ENCODE measurements around the gene TGFA. TPM values are rescaled to one million over a fixed set of nuclear protein-coding genes. Genes with fewer than 3 reads are reported as not detected.

TGFA gene
- polyA plus RNA-seq (2012; ENCODE audit: insufficient read depth, insufficient read length) = 3.2 TPM

DNA sequence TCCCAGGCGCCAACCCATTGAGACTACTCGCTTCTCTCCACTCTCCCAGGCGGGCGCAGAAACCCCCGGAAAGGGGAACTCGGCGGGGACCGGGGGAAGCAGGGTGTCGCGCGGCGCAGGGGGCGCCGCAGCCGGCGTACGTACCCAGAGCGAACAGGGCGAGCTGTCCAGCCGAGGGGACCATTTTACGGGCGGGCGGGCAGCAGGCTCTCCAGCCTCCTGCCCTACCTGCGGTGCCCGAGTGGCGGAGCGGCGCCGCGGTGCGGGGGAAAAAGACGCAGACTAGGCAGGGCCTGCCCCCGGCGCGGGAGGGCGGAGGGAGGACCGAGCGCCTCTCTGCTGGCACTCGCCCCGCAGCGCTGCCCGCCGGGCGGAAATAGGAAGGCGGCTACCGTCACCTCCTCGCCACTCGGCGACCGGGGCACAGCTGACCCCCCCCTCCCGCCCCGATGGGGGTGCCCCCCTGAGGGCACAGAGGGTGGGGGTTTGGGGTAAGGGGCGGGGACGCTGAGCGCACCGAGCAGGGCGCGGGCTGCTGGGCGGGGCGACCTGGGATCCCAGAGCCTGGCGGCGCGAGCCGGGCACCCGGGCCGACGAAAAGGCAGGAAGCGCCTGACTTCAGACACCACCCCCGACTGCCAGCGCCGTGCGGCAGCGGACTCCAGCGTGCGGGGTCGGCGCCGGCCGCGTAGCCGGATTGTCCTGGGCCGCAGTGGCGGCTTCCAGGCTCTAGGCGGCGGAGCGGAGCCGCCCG lies at the start of gene TGFA:
Gene TGFA, minus strand, starts transcription at position 243 of the 754 bp plus-strand sequence. Its CDS starts 59 bp downstream, at position 184.
- H3K4me3 ChIP-seq (ENCODE audit: low read length) = peak within 1 kb of the TSS; percentile 53
- no peak for DNase-seq (ENCODE audit: low read depth, low spot score)

GRCh38 chr2:70603066-70603465 lies 49.4 kb upstream of the TGFA start:
- peak; percentile 62 for DNase-seq (ENCODE audit: low read depth, low spot score)
- no peak overlapping the region for H3K4me3 ChIP-seq (ENCODE audit: low read length)

- H3K4me3 ChIP-seq (ENCODE audit: low read length) = no peak overlapping the region
- DNase-seq (ENCODE audit: low read depth, low spot score) = no peak
Measured at GRCh38 chr2:70598197-70598596, 44.6 kb upstream of the TGFA start.

GRCh38 chr2:70596739-70597138 lies 43.1 kb upstream of the TGFA start:
- no peak overlapping the region for H3K4me3 ChIP-seq (ENCODE audit: low read length)
- no peak for DNase-seq (ENCODE audit: low read depth, low spot score)

GRCh38 chr2:70596293-70596692 lies 42.7 kb upstream of the TGFA start:
- no peak for DNase-seq (ENCODE audit: low read depth, low spot score)
- H3K4me3 ChIP-seq (ENCODE audit: low read length) = no peak overlapping the region

- no peak overlapping the region for H3K4me3 ChIP-seq (ENCODE audit: low read length)
- no peak for DNase-seq (ENCODE audit: low read depth, low spot score)
Measured at GRCh38 chr2:70583091-70583490, 29.5 kb upstream of the TGFA start.

GRCh38 chr2:70580352-70580751 lies 26.7 kb upstream of the TGFA start:
- DNase-seq (ENCODE audit: low read depth, low spot score) = no peak
- no peak overlapping the region for H3K4me3 ChIP-seq (ENCODE audit: low read length)

DNA sequence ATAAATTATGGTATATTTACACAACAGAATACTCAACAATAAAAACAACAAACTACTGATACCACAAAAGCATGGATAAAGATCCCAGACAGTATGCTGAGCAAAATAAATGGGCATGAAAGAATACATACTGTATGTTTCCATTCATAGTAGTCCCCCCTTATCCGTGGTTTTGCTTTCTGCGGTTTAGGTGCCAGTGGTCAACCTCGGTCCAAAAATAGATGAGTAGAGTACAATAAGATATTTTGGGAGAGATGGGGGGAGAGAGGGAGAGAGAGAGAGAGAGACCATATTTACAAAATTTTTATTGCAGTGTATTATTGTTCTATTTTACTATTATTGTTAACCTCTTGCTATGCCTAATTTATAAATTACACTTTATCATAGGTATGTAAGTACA lies 21.0 kb upstream of the TGFA start:
- no peak for DNase-seq (ENCODE audit: low read depth, low spot score)
- H3K4me3 ChIP-seq (ENCODE audit: low read length) = no peak overlapping the region

- no peak overlapping the region for H3K4me3 ChIP-seq (ENCODE audit: low read length)
- no peak for DNase-seq (ENCODE audit: low read depth, low spot score)
Measured at GRCh38 chr2:70574109-70574508, 20.5 kb upstream of the TGFA start.

DNA sequence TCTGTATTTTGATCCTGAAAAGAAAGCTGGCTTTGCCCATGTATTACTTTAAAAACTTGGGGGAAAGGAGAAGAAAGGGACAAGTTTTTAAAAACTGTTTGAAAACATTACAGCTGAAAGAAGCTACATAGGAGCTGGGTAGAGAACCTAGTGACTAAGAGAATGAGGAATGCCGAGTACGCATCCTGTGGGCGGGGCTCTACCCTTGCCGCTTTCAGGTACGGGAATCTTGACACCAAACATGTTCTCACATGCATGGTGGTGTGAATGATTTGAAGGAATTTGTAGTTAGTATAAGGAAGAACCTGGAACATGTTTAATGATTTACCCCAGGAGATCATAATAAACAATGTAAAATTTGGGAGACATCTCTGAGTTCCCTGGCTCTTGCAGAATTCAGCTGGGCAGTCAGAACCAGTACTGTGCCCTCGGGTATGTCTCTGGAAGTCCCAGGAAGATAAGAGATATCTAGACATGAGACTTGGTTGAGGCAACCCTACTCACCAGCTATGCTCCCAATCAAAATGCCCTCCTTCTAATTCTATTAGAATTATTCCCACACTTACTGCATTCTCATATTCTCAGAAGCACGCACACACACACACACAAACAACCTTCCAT lies 16.5 kb upstream of the TGFA start:
- no peak overlapping the region for H3K4me3 ChIP-seq (ENCODE audit: low read length)
- DNase-seq (ENCODE audit: low read depth, low spot score) = no peak

GRCh38 chr2:70569559-70569958 lies 15.9 kb upstream of the TGFA start:
- H3K4me3 ChIP-seq (ENCODE audit: low read length) = no peak overlapping the region
- DNase-seq (ENCODE audit: low read depth, low spot score) = no peak

DNA sequence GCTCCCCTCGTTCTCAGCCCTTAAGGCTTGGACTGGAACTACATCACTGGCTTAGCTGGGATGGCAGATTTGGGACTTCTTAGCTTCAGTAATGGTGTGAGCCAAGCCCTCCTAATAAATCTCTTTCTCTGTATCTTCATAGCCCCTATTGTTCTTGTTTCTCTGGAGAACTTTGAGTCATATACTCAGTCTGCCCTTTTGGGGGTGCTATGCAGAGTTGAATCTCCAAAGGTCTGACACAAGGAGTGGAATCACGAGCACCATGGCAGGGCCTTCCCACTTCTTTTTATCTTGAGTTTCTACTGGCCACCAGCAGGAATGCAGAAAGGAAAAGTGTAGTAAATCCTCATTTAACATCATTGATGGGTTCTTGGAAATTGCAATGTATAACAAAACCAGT lies 13.3 kb upstream of the TGFA start:
- no peak overlapping the region for H3K4me3 ChIP-seq (ENCODE audit: low read length)
- DNase-seq (ENCODE audit: low read depth, low spot score) = no peak

- no peak for DNase-seq (ENCODE audit: low read depth, low spot score)
- no peak overlapping the region for H3K4me3 ChIP-seq (ENCODE audit: low read length)
Measured at GRCh38 chr2:70566464-70566863, 12.8 kb upstream of the TGFA start.

GRCh38 chr2:70565039-70565731 lies 11.6 kb upstream of the TGFA start:
- no peak overlapping the region for H3K4me3 ChIP-seq (ENCODE audit: low read length)
- DNase-seq (ENCODE audit: low read depth, low spot score) = no peak

GRCh38 chr2:70561893-70562292 lies 8.3 kb upstream of the TGFA start:
- H3K4me3 ChIP-seq (ENCODE audit: low read length) = no peak overlapping the region
- no peak for DNase-seq (ENCODE audit: low read depth, low spot score)

GRCh38 chr2:70560442-70560841 lies 6.8 kb upstream of the TGFA start:
- DNase-seq (ENCODE audit: low read depth, low spot score) = no peak
- no peak overlapping the region for H3K4me3 ChIP-seq (ENCODE audit: low read length)

GRCh38 chr2:70560040-70560439 lies 6.4 kb upstream of the TGFA start:
- no peak for DNase-seq (ENCODE audit: low read depth, low spot score)
- no peak overlapping the region for H3K4me3 ChIP-seq (ENCODE audit: low read length)

GRCh38 chr2:70558195-70558808 lies 4.7 kb upstream of the TGFA start:
- no peak overlapping the region for H3K4me3 ChIP-seq (ENCODE audit: low read length)
- no peak for DNase-seq (ENCODE audit: low read depth, low spot score)

- DNase-seq (ENCODE audit: low read depth, low spot score) = no peak
- no peak overlapping the region for H3K4me3 ChIP-seq (ENCODE audit: low read length)
Measured at GRCh38 chr2:70557171-70557838, 3.7 kb upstream of the TGFA start.
